Measurements from ENCODE around the gene DLGAP4. TPM values are rescaled to one million over a fixed set of nuclear protein-coding genes. Genes with fewer than 3 reads are reported as not detected.
A peak's percentile ranks its signal among the peaks of the same experiment; 100 is the strongest.

The DLGAP4 gene
- total RNA-seq, 1 donor from 2014 or later = 61.2 TPM

DNA sequence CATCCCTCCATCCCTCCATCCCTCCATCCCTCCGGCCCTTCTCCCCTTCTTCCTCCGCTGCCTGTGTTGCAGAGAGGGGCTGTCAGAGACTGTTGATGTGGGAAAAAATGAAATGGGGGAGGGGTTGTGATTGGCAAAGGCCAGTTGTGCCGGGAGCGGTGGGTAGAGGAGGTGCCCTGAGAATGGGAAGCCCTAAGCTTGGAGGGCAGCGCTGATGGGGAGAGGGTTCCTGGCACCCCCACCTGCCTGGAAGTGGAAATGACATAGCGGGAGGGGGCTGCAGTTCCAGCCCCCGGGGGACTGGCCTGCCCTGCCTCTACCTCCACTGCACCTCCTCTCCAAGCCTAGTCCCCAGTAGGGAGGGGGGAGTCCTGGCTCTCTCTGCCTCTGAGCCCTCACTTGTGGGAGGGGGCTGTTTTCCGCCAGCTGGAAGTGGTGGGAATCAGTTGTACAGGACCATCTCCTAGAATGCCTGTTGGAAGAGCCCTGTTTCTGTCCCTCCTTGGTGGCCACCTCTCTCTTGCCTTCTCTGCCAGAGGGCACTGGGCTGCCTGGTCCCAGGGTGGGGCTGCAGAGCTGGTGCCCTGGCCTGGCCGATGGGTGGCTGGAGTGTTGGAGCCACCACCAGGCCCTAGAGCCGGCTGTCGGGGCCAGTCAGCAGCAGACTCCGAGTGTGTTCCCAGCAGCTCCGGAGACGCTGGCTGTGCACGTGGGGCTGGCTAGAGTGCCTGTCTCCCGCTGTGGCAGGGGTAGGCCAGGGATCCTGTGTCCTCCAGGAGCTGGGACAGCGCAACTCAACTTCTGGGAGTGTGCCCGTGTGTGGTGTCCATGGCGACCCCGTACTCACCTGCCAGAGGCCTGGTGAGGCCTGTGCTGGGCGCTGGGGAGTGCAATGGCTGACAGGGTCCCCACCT, 1.5 kb downstream of the DLGAP4 start:
- Histone ChIP-seq H3K27me3 (peaks cover 87% of the 10 kb centered on the region), H3K27ac (no peak overlapping the region), H3K36me3 (no peaks in the 10 kb centered on the region), H3K4me3 (no peak overlapping the region), H3K9me3 (no peaks in the 10 kb centered on the region), H3K4me1 (peaks cover 6% of the 10 kb centered on the region)
- ATAC-seq (no peak), DNase-seq (peak; percentile 50)
- intact Hi-C loops (cut with DNase I) = no loop called here
- TF ChIP-seq, protein P1, sequence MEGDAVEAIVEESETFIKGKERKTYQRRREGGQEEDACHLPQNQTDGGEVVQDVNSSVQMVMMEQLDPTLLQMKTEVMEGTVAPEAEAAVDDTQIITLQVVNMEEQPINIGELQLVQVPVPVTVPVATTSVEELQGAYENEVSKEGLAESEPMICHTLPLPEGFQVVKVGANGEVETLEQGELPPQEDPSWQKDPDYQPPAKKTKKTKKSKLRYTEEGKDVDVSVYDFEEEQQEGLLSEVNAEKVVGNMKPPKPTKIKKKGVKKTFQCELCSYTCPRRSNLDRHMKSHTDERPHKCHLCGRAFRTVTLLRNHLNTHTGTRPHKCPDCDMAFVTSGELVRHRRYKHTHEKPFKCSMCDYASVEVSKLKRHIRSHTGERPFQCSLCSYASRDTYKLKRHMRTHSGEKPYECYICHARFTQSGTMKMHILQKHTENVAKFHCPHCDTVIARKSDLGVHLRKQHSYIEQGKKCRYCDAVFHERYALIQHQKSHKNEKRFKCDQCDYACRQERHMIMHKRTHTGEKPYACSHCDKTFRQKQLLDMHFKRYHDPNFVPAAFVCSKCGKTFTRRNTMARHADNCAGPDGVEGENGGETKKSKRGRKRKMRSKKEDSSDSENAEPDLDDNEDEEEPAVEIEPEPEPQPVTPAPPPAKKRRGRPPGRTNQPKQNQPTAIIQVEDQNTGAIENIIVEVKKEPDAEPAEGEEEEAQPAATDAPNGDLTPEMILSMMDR (IDR thresholded peaks at IDR 0.05) = no peak

DNA sequence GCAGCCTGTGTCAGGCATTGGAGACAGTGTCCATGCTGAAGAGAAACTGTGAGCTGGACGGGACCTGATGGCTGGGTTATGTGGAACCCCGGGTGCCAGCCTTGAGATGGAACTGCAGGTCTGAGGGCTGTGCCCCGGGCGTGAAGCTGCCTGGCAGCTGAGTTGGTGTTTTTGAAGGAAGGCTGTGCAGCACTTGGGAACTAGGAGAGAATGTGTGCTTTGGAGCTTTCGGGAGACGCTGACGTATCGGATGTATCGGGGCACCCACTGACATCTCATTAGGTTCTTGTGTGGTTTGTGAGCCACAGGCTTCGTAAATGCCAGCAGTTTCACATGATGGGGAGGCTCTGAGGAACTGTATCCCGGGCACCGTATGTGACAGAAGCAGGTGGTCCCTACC, 2.2 kb downstream of the DLGAP4 start:
- ATAC-seq (no peak), DNase-seq (peak; percentile 40)
- Histone ChIP-seq H3K36me3 (no peaks in the 10 kb centered on the region), H3K9me3 (no peaks in the 10 kb centered on the region), H3K27ac (no peak overlapping the region), H3K27me3 (peaks cover 87% of the 10 kb centered on the region), H3K4me1 (peaks cover 6% of the 10 kb centered on the region), H3K4me3 (no peak overlapping the region)
- TF ChIP-seq, protein P1 (IDR thresholded peaks at IDR 0.05) = no peak
- intact Hi-C loops (cut with DNase I) = no loop called here

DNA sequence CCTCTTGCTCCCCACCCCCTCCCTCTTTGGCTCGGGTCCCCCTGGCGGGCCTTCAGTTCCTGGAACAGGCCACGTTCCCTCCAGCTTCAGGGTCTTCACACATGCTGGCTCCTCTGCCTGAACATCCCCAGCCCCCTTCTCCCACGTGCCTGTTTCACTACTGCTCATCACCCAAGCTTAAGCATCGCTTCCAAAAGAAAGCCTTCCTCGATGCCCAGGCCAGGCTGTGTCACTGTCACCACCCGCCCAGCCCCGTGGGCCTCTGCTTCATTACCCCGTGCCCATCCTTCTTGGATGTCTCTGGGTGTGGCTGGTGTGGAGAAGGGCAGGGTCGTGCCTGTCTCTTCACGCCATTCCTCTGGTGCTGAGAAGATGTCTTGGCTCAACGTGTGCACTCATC, 2.8 kb downstream of the DLGAP4 start:
- intact Hi-C loops (cut with DNase I) = no loop called here
- H3K27me3 ChIP-seq = peaks cover 90% of the 10 kb centered on the region
- peak; percentile 17 for DNase-seq

DNA sequence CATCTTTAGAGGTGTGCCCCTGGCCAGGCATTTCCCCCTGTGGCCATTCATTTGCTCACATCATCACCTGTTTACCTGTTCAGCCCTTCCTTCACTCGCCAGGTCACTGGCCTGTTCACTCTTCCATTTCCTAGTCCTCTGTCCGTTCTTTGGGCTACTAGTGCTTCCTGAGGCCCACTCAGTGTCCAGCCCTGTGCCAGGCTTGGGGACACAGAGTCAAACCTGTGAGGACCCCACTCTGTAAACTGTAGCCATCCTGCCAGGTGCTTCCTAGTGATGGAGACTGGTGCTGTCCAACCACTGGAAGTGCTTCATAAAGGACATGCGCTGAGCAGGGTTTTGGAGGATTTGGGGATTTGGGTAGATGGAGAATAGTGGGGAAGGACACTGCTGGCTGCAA, 3.5 kb downstream of the DLGAP4 start:
- ATAC-seq (no peak), DNase-seq (peak; percentile 22)
- H3K27ac ChIP-seq = no peak overlapping the region
- no peaks in the 10 kb centered on the region for H3K9me3 ChIP-seq
- H3K4me3 ChIP-seq = no peak overlapping the region
- H3K36me3 ChIP-seq = no peaks in the 10 kb centered on the region
- peaks cover 6% of the 10 kb centered on the region for H3K4me1 ChIP-seq
- TF ChIP-seq, protein P1 (IDR thresholded peaks at IDR 0.05) = no peak
- intact Hi-C loops (cut with DNase I) = no loop called here
- H3K27me3 ChIP-seq = peaks cover 84% of the 10 kb centered on the region

More for the DNA sequence above, 2.8 kb downstream of the DLGAP4 start:
- no peaks in the 10 kb centered on the region for H3K36me3 ChIP-seq
- no peaks in the 10 kb centered on the region for H3K9me3 ChIP-seq
- ATAC-seq = no peak
- H3K4me3 ChIP-seq = no peak overlapping the region
- no peak overlapping the region for H3K27ac ChIP-seq
- H3K4me1 ChIP-seq = peaks cover 6% of the 10 kb centered on the region
- TF ChIP-seq, protein P1 (IDR thresholded peaks at IDR 0.05) = no peak

DNA sequence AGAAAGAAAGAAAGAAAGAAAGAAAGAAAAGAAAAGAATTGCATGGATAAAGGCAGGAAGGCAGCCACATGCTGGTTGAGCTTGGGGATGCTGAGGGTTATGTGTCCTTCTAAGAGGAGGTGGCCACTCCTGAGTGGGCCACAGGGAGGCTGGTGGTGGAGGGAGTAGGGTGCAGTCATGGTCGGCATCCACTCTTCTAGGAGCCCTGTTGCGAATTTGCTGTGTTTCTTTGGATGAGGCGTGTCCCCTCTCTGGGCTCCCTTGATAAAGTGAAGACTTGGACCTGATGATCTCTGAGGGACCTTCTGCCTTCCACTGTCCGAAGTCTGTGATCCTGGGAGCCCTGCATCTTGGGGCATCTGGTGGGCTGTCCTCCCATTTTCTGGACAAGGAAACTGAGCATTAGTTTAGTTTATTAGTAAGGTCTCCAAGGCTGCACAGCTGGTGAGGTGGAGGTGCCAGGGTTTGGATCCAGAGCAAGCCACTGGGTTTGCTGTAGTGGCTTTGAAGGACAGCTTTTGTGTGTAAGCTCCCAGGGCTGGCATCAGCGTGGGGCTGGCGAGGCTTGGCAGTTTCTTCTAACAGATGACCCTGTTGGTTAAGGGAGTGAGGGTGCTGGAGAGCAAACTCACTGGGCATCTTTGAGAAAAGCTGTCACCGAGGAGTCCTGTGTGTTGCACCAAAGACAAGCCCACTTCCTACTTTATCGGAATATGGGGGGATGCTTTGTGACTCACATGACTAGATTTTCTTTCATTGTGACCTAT, 4.3 kb downstream of the DLGAP4 start:
- intact Hi-C loops (cut with DNase I) = no loop called here
- Histone ChIP-seq H3K36me3 (no peaks in the 10 kb centered on the region), H3K27ac (no peak overlapping the region), H3K9me3 (no peaks in the 10 kb centered on the region), H3K27me3 (peaks cover 76% of the 10 kb centered on the region), H3K4me1 (peaks cover 6% of the 10 kb centered on the region), H3K4me3 (no peak overlapping the region)
- ATAC-seq (no peak), DNase-seq (peak; percentile 31)
- TF ChIP-seq, protein P1 (IDR thresholded peaks at IDR 0.05) = no peak

Measured in upper lobe of right lung (tissue), 1 donor.